Loucy (cell line): ENCODE results near the gene SPDYE2.
"Not testable (repeated sequence)": the region's sequence is repeated elsewhere in the genome, so short reads cannot be mapped to it uniquely, and the experiment has no call there.

ENCODE experiments used
- H2AFZ ChIP-seq: fragments of 200-600 bp; sonication (generic); 2 replicates; pipeline ENCODE4 v1.6.0; 2016; ENCODE audit warnings: antibody characterized with exemption, mild to moderate bottlenecking, low read length, moderate library complexity
- H3F3A ChIP-seq: fragments of 200-600 bp; 2 replicates; pipeline ENCODE4 v1.6.0; 2016; ENCODE audit warnings: antibody characterized with exemption, low read depth, mild to moderate bottlenecking
- H3K27me3 ChIP-seq: fragments of 200-600 bp; sonication (generic); 2 replicates; pipeline ENCODE4 v1.6.1; 2014; ENCODE audit warnings: low read length, mild to moderate bottlenecking; ENCODE audit not compliant: insufficient read depth, poor library complexity, severe bottlenecking
- H3K36me3 ChIP-seq: fragments of 200-600 bp; sonication (generic); 2 replicates; pipeline ENCODE4 v1.6.1; 2016; ENCODE audit warnings: low read length; ENCODE audit not compliant: insufficient read depth
- H3K4me1 ChIP-seq: fragments of 200-600 bp; sonication (generic); 2 replicates; pipeline ENCODE4 v1.5.1; 2014; ENCODE audit warnings: low read length, mild to moderate bottlenecking; ENCODE audit not compliant: insufficient read depth, poor library complexity, severe bottlenecking
- H3K4me2 ChIP-seq: fragments of 200-600 bp; sonication (generic); 2 replicates; pipeline ENCODE4 v1.6.0; 2014; ENCODE audit warnings: antibody characterized with exemption, low read length, low read depth, mild to moderate bottlenecking; ENCODE audit not compliant: poor library complexity, severe bottlenecking
- H3K4me3 ChIP-seq: fragments of 200-600 bp; sonication (generic); 2 replicates; pipeline ENCODE4 v1.5.1; 2014; ENCODE audit warnings: low read length, mild to moderate bottlenecking, mixed read lengths; ENCODE audit not compliant: poor library complexity, severe bottlenecking
- H3K79me2 ChIP-seq: fragments of 200-600 bp; sonication (generic); 2 replicates; pipeline ENCODE4 v1.6.1; 2014; ENCODE audit warnings: low read length; ENCODE audit not compliant: insufficient read depth
- H3K9ac ChIP-seq: fragments of 200-600 bp; sonication (generic); 2 replicates; pipeline ENCODE4 v1.6.0; 2014; ENCODE audit warnings: mild to moderate bottlenecking, low read depth, low read length, moderate library complexity; ENCODE audit not compliant: poor library complexity, severe bottlenecking
- H3K9me2 ChIP-seq: fragments of 200-600 bp; sonication (generic); replicated peaks from 2 replicates; pipeline ENCODE4 v1.6.1; 2016; ENCODE audit warnings: low read depth, low read length, mixed read lengths
- H3K9me3 ChIP-seq: fragments of 200-600 bp; sonication (generic); 2 replicates; pipeline ENCODE4 v1.6.1; 2014; ENCODE audit warnings: mild to moderate bottlenecking, antibody characterized with exemption, low read length, low read depth; ENCODE audit not compliant: insufficient read depth
- H4K20me1 ChIP-seq: fragments of 200-600 bp; sonication (generic); 2 replicates; pipeline ENCODE4 v1.6.0; 2014; ENCODE audit warnings: antibody characterized with exemption, low read length, mild to moderate bottlenecking; ENCODE audit not compliant: insufficient read depth, poor library complexity, severe bottlenecking

Gene SPDYE2

DNA sequence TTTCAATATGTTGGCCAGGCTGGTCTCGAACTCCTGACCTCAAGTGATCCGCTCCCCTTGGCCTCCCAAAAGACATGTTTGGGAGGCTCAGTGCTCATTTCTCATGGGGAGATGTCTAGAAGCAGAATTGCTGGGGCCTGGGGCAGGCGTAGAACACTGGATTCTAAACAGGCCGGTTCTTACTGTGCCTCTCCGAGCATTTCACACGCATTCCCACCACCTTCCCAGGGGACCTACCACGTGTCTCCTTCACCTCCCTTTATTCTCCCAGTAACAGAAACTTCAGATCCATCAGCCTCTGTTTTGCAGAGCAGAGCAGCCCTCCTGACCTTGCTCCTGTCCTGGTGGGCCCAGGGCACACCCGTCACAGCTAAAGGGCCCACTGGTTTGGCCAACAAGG lies 23.8 kb upstream of the SPDYE2 start:
- H3K9me2 ChIP-seq, H2AFZ ChIP-seq, H3K9ac ChIP-seq, H4K20me1 ChIP-seq, H3K9me3 ChIP-seq, H3K4me1 ChIP-seq, H3K36me3 ChIP-seq, H3K4me2 ChIP-seq, H3K27me3 ChIP-seq, H3F3A ChIP-seq, H3K79me2 ChIP-seq, H3K4me3 ChIP-seq: not testable (repeated sequence)

DNA sequence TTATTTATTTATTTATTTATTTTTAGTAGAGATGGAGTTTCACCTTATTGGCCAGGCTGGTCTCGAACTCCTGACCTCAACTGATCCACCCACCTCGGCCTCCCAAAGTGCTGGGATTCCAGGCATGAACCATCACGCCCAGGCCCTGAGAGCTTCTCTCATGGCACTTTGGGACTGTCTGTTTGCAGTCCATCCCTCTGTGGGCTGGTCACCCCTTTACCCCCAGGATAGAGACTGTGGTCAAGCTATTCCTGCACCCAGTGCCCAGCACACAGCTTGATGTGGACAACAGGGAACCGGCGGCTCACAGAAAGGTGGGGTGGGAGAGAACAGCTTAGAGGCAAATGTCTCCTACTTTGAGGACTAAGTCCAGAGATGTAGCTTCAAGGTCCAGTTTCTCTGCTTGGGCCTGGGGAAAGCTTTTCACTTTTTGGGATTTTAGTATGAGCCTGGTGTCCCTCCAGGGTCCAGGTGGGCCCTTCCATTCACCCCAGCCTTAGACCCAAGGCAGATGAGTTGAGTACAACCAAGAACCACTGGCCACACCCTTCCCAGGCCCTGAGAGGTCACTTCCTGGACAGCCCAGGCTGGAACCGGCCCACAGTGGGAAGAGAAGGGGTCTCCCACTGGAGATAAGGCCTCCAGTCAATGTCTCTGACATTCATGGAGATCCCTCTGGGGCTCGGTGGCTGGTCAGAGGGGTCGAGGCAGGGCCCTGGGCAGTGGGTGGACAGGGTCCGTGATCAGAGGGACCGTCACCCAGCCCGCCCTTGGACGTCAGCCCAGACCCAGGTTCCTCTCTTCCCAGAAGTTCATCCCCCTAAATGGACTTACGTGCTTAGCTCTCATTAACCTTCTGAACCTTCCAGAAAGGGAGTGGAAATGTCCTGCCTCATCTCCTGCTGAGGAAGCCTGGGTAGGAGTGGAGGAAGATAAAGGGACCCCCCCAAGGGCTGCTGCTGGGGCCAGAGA lies 22.9 kb upstream of the SPDYE2 start:
- not testable (repeated sequence) for H3F3A ChIP-seq, H3K4me3 ChIP-seq, H3K79me2 ChIP-seq, H3K36me3 ChIP-seq, H3K4me1 ChIP-seq, H3K27me3 ChIP-seq, H3K4me2 ChIP-seq, H3K9me3 ChIP-seq, H2AFZ ChIP-seq, H3K9me2 ChIP-seq, H3K9ac ChIP-seq, H4K20me1 ChIP-seq

DNA sequence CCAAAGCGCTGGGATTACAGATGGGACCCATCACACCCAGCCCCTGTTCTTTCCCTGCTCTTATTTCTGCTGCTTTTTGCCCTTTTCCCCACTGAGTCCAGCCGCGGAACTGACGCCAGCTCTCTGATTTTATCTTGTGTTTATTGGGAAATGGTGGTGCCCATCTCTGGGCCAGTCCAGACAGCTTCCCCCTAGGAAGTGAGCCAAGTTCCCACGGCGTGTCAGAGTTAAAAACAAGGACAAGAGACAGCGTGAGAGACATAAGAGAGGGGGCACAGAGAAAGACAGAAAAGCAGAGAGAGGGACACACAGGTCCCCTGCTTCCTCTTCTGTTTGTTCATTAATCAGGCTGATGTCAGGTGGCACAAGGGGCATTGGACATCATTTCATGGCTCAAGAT lies 19.4 kb upstream of the SPDYE2 start:
- H2AFZ ChIP-seq, H3K4me1 ChIP-seq, H3K4me3 ChIP-seq, H3K79me2 ChIP-seq, H3F3A ChIP-seq, H3K36me3 ChIP-seq, H3K9ac ChIP-seq, H3K27me3 ChIP-seq, H3K4me2 ChIP-seq, H4K20me1 ChIP-seq, H3K9me3 ChIP-seq, H3K9me2 ChIP-seq: not testable (repeated sequence)

DNA sequence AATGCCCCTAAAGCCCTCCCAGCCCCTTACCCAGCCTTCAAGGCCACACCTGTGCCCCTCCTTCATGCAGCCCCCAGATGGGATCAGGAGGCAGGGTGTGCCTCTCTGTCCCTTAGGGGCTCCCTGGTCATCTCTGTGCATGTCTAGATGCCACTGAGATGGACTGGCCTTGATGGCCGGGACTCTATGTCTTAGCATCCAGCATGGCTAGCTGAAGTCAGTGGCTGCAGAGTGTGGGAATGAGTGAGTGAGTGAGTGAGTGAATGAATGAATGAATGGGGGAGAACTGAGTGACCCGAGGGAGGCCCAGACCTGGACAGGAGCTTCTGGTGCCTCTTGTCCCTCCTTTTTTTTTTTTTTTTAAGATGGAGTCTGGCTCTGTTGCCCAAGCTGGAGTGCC lies 18.9 kb upstream of the SPDYE2 start:
- H3K79me2 ChIP-seq, H3K9ac ChIP-seq, H3K27me3 ChIP-seq, H3K4me2 ChIP-seq, H3K4me3 ChIP-seq, H4K20me1 ChIP-seq, H3K9me2 ChIP-seq, H3K4me1 ChIP-seq, H2AFZ ChIP-seq, H3K9me3 ChIP-seq, H3K36me3 ChIP-seq, H3F3A ChIP-seq: not testable (repeated sequence)

DNA sequence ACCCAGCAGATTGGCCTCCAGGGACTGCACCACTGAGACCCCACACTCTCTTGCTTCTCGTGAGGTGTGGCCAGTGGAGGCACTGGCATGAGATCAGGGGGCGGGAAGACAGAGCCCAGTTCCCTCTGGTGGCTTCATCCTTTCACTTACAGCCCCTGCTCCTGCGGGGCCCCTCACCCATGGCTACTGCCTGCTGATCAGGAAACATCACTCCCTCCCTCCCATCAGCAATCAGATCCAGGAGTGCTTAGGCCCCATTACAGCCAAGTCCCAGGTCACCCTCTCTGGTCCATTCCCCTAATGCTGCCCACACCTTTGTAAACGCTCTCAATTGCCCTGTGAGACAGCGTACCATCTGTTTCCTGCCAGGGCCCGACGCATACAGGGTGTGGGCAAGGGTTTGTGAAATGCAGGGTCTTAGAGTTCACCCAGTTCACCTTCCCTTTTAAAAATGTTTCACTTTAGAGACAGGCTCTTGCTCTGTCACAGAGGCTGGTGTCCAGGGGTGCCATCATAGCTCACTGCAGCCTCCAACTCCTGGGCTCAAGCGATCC lies 15.9 kb upstream of the SPDYE2 start:
- not testable (repeated sequence) for H2AFZ ChIP-seq, H4K20me1 ChIP-seq, H3K79me2 ChIP-seq, H3F3A ChIP-seq, H3K9ac ChIP-seq, H3K27me3 ChIP-seq, H3K36me3 ChIP-seq, H3K9me3 ChIP-seq, H3K9me2 ChIP-seq, H3K4me3 ChIP-seq, H3K4me2 ChIP-seq, H3K4me1 ChIP-seq

DNA sequence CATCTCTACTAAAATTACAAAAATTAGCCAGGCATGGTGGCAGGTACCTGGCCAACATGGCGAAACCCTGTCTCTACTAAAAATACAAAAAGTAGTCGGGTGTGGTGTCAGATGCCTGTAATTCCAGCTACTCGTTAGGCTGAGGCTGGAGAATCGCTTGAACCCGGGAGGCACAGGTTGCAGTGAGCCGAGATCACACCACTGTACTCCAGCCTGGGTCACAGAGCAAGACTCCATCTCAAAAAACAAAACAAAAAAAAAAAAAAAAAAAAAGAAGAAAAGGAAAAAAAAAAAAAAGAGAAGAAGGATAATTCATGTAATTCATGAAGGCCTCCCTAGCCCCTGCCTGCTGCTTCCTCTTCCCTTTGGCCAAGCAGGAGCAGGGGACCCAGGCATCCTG lies 10.4 kb upstream of the SPDYE2 start:
- not testable (repeated sequence) for H3K9me2 ChIP-seq, H3K9me3 ChIP-seq, H3K4me3 ChIP-seq, H4K20me1 ChIP-seq, H3K36me3 ChIP-seq, H2AFZ ChIP-seq, H3K27me3 ChIP-seq, H3F3A ChIP-seq, H3K79me2 ChIP-seq, H3K4me1 ChIP-seq, H3K9ac ChIP-seq, H3K4me2 ChIP-seq

DNA sequence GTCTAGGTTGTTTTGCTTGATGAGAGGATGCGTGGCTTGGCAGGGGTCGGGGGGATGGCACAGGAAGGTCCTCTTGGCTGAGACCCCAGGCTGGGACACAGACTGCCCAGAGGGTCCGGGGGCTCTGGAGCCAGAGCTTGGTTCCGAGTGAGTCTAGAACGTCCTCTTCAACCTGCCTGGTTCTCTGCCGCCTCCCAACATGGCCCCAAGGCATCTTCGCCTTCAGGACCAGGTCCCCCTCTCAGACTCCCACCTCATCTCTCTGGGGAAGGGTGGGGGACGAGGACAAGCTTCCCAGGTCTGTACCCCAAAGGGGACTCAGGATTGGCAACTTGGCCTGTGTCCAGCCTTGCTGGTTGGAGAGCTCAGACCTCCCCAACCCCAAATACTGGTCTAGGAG lies 8.9 kb upstream of the SPDYE2 start:
- not testable (repeated sequence) for H3K9ac ChIP-seq, H3K79me2 ChIP-seq, H3F3A ChIP-seq, H3K9me2 ChIP-seq, H3K36me3 ChIP-seq, H4K20me1 ChIP-seq, H3K4me2 ChIP-seq, H3K27me3 ChIP-seq, H3K9me3 ChIP-seq, H2AFZ ChIP-seq, H3K4me1 ChIP-seq, H3K4me3 ChIP-seq
